ENCODE data around the gene ADAMTS7.
"Not testable (repeated sequence)": the region's sequence is repeated elsewhere in the genome, so short reads cannot be mapped to it uniquely, and the experiment has no call there.

The ADAMTS7 gene

GRCh38 chr15:78767331-78767951 is 43.8 kb downstream of the ADAMTS7 start:
- DNase-seq (ENCODE audit: insufficient read length, low spot score) (no peak), FAIRE-seq (no peak)
- no peak for TF ChIP-seq POLR2A (IDR thresholded peaks at IDR 0.05; ENCODE audit: low read depth, low read length)

GRCh38 chr15:78766641-78767071 is 44.6 kb downstream of the ADAMTS7 start:
- not testable (repeated sequence) for DNase-seq (ENCODE audit: insufficient read length, low spot score); FAIRE-seq

- FAIRE-seq (no peak), DNase-seq (ENCODE audit: insufficient read length, low spot score) (no peak)
- no peak for TF ChIP-seq POLR2A (IDR thresholded peaks at IDR 0.05; ENCODE audit: low read depth, low read length)
These were observed 45.2 kb downstream of the ADAMTS7 start for GRCh38 chr15:78766041-78766440.

DNA sequence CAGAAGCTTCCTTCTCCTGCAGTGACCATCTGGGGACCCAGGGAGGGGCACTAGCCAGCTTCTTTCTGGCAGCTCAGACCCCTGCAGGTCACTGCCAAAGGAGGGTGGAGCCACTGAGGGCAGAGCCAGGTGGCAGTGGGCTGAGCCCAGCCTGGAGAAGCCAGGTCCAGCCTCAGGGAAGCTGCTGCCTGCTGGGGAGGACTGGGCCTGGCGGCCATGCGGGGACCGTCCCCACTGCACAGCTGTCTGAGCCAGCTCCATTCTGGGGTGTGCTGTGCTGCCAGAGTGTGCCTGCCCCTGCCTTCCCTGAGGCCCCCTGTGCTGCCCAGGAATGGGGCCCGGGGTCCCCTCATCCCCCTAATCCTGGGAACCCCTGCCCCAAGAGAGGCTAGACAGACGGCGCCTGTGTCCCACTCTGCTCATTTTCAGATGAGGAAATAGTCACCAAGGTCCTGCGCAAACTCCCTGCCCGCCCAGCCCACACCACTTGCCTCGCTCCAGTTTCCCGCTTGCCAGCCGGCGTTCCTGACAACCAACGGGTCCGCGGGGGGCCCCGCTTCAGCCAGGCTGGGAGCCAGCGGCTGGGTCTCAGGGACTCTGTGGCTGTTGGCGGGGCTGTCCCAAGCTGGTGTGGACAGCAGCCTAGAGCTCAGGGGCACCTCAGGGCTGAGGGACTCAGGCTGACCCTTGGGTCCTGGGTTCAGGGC is 46.0 kb downstream of the ADAMTS7 start:
- DNase-seq (ENCODE audit: insufficient read length, low spot score); FAIRE-seq: not testable (repeated sequence)

DNA sequence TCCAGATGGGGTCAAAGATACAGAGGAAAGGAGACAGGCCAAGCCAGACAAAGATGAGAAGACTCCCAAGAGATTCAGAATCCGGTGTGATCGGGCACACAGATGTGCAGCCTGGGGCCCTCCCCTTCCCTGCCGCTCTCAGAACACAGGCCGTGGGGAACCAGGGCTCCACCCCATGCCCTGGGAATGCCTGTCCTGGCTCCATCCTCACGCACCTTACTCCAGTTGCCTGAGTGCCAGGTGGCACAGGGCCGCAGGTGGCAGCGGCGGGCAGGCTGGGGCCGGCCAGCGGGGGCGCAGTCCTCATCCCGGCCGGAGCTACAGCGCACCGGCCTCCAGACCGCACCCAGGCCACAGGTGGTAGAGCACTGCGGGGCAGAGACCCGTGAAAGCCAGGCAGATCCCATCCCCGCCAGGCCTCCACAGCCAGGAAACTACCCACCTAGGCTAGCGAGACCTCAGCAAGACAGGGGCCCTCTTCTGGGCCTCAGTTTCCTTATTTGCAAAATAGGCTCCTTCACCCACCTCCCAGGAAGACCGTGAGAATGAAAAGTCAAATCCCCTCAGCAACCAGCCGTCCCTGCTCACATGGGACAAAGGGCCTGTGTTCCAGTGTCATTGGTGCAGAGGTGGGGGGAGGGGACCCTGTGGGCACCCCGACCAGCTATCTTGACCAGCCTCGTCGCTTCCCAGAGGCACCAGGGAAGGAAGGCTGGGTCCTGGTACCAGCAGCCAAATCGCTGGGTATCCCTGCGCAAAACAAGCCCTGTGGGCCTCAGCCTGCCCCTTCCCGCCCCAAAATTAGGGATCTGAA is 46.7 kb downstream of the ADAMTS7 start:
- DNase-seq (ENCODE audit: insufficient read length, low spot score); FAIRE-seq: not testable (repeated sequence)

- FAIRE-seq (no peak), DNase-seq (ENCODE audit: insufficient read length, low spot score) (no peak)
- TF ChIP-seq POLR2A (IDR thresholded peaks at IDR 0.05; ENCODE audit: low read depth, low read length) = no peak
These were observed 47.4 kb downstream of the ADAMTS7 start for GRCh38 chr15:78763796-78764241.

GRCh38 chr15:78762985-78763795 is 48.1 kb downstream of the ADAMTS7 start:
- FAIRE-seq = no peak
- DNase-seq (ENCODE audit: insufficient read length, low spot score) = no peak
- TF ChIP-seq POLR2A (IDR thresholded peaks at IDR 0.05; ENCODE audit: low read depth, low read length) = no peak

DNA sequence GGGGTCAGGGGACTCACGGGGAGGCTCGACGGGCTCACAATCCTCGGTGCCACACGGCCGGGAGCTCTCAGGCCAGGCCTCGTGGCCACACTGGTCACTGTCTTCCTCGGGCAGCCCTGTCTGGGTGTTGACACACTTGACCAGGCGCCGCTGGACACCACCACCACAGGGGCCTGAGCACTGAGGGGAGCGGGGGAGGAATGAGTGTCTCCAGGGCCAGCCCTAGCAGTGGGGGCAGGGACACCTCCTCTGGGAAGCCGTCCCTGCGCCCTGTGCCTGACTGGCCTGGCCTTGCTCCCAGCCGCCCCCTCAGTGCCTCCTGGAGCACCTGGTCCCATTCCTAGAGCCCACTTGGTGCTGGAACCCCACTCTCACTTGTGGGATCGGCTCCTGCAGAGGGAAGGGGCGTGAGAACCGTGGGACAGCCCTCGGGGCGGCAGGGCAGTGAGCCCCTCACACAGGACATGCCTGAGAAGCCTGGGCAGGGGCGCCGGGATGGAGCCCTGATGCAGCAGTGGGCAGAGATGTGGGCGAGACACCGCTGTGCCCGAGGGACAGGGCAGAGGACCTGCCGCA is 48.8 kb downstream of the ADAMTS7 start:
- DNase-seq (ENCODE audit: insufficient read length, low spot score); FAIRE-seq: not testable (repeated sequence)

- no peak for TF ChIP-seq POLR2A (IDR thresholded peaks at IDR 0.05; ENCODE audit: low read depth, low read length)
- FAIRE-seq = no peak
- DNase-seq (ENCODE audit: insufficient read length, low spot score) = no peak
These were observed 49.3 kb downstream of the ADAMTS7 start for GRCh38 chr15:78761891-78762385.

DNA sequence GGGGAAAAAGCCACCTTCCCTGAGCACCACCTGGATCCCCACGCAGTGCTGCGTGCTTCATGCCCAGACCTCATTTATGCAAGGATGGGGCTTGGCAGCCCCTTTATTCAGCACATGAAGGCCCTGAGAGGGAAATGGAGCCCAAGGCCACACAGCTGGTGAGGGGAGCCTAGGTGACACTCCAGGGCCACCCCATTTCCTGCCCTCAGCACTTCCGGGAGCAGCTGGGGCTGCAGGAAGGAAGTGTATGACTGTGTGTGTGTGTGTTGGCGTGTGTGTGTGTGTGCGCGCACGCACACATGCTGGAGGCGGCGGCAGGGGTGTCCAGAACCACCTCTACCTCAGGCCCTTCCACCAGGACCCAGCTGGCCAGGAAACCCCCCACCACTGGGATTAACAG is 49.8 kb downstream of the ADAMTS7 start:
- FAIRE-seq; DNase-seq (ENCODE audit: insufficient read length, low spot score): not testable (repeated sequence)

GRCh38 chr15:78761020-78761419 is 50.2 kb downstream of the ADAMTS7 start:
- no peak for TF ChIP-seq POLR2A (IDR thresholded peaks at IDR 0.05; ENCODE audit: low read depth, low read length)
- DNase-seq (ENCODE audit: insufficient read length, low spot score) (no peak), FAIRE-seq (no peak)

- not testable (repeated sequence) for DNase-seq (ENCODE audit: insufficient read length, low spot score); FAIRE-seq
These were observed 51.0 kb downstream of the ADAMTS7 start for GRCh38 chr15:78760091-78760882.

GRCh38 chr15:78759361-78759998 is 51.8 kb downstream of the ADAMTS7 start:
- not testable (repeated sequence) for DNase-seq (ENCODE audit: insufficient read length, low spot score); FAIRE-seq

DNA sequence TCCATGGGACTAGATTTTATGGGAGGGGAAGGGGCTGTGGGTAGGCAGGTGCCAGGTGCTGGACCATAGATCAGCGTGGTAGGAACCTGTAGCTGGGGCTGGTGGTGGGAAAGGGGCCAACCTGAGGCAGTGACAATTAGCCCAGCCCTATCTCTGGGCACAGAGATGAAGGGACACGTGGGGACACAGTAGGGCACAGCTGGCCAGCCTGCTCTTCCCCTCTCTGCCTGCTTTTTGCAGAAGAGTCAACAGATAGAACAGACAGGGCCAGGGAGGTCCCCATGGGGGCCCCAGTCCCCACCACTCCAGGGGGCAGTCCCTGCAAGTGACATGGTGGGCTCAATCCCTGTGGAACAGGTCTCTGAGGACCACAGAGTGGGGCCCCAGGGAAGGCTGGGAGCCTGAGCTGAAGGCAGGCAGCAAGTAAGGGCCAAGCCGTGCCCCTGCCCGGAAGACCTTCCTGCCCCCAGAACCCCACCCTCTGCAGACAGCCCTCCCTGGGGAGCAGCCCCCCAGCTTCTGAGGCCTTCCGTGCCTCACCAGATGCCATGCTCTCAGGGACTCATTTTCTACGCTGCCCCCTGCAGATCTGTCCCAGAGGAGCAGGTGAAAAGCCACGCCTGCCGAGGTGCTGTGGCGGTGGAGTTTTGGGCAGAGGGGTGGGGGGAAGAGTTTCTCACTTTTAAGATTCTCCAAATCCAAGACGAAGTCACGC is 52.6 kb downstream of the ADAMTS7 start:
- not testable (repeated sequence) for DNase-seq (ENCODE audit: insufficient read length, low spot score); FAIRE-seq

DNA sequence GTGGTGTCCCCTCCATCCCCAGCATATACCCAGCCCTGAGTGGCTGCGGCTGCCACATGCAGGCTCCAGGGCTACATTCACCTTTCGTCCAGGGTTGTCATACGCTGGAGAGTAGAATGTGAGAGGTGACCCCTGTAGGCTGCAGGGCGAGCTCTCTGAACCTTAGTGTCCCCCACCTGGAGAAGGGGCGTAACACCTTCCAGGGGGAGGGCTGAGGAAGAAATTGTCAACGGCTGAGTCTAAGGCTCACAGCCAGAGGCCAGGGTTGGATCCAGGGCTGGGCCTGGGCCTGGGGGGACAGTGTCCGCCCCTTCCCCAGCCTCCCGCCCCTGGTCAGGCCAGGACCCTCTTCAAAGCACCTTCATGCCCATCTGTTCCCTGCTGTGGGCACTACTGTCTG is 53.2 kb downstream of the ADAMTS7 start:
- not testable (repeated sequence) for FAIRE-seq; DNase-seq (ENCODE audit: insufficient read length, low spot score)
